ENCODE measurements around the gene IRF7.
"Not testable (repeated sequence)": the region's sequence is repeated elsewhere in the genome, so short reads cannot be mapped to it uniquely, and the experiment has no call there.

Gene IRF7

GRCh38 chr11:615504-616319 lies at the start of gene IRF7:
TSS of gene IRF7 (minus strand) at chr11:615950. CDS start at chr11:615364, 586 bp downstream.
- DNase-seq (ENCODE audit: low spot score), result peak; percentile 87

- no peak for DNase-seq (ENCODE audit: low spot score)
These were observed 49.4 kb upstream of the IRF7 start for GRCh38 chr11:665062-665703.

GRCh38 chr11:662689-663274 lies 47.0 kb upstream of the IRF7 start:
- peak; percentile 57 for DNase-seq (ENCODE audit: low spot score)

GRCh38 chr11:660681-661444 lies 45.1 kb upstream of the IRF7 start:
- no peak for DNase-seq (ENCODE audit: low spot score)

GRCh38 chr11:660281-660680 lies 44.5 kb upstream of the IRF7 start:
- DNase-seq (ENCODE audit: low spot score), result no peak

- DNase-seq (ENCODE audit: low spot score), result no peak
These were observed 43.9 kb upstream of the IRF7 start for GRCh38 chr11:659532-660085.

GRCh38 chr11:657691-658126 lies 42.0 kb upstream of the IRF7 start:
- no peak for DNase-seq (ENCODE audit: low spot score)

GRCh38 chr11:656866-657265 lies 41.1 kb upstream of the IRF7 start:
- no peak for DNase-seq (ENCODE audit: low spot score)

- no peak for DNase-seq (ENCODE audit: low spot score)
These were observed 40.7 kb upstream of the IRF7 start for GRCh38 chr11:656426-656825.

- DNase-seq (ENCODE audit: low spot score), result no peak
These were observed 39.4 kb upstream of the IRF7 start for GRCh38 chr11:655036-655726.

GRCh38 chr11:654444-654843 lies 38.7 kb upstream of the IRF7 start:
- DNase-seq (ENCODE audit: low spot score), result not testable (repeated sequence)

- no peak for DNase-seq (ENCODE audit: low spot score)
These were observed 38.1 kb upstream of the IRF7 start for GRCh38 chr11:653837-654236.

- DNase-seq (ENCODE audit: low spot score), result not testable (repeated sequence)
These were observed 37.4 kb upstream of the IRF7 start for GRCh38 chr11:653136-653535.

GRCh38 chr11:650482-650881 lies 34.7 kb upstream of the IRF7 start:
- DNase-seq (ENCODE audit: low spot score), result no peak

GRCh38 chr11:647672-648158 lies 32.0 kb upstream of the IRF7 start:
- DNase-seq (ENCODE audit: low spot score), result not testable (repeated sequence)

GRCh38 chr11:646214-646613 lies 30.5 kb upstream of the IRF7 start:
- DNase-seq (ENCODE audit: low spot score), result no peak

- DNase-seq (ENCODE audit: low spot score), result no peak
These were observed 29.8 kb upstream of the IRF7 start for GRCh38 chr11:645536-645935.

GRCh38 chr11:643849-644738 lies 28.3 kb upstream of the IRF7 start:
- DNase-seq (ENCODE audit: low spot score), result no peak

- DNase-seq (ENCODE audit: low spot score), result no peak
These were observed 27.6 kb upstream of the IRF7 start for GRCh38 chr11:643366-643765.

GRCh38 chr11:641806-642370 lies 26.1 kb upstream of the IRF7 start:
- DNase-seq (ENCODE audit: low spot score), result no peak
